Liver (tissue), 9 donors: ENCODE measurements around the gene DLST. TPM values are rescaled to one million over a fixed set of nuclear protein-coding genes. Genes with fewer than 3 reads are reported as not detected.

Source experiments
- DNase-seq: peaks from one replicate; pipeline ENCODE4 v3.0.0-alpha.2; 2017; ENCODE audit warnings: low spot score
- H3K27ac ChIP-seq, 2 donors: one replicate each; pipeline ENCODE4 v1.7.0; 2013; ENCODE audit warnings: inconsistent platforms in 2 of 2, low read length in 2 of 2, control low read depth in 1 of 2, low read depth in 1 of 2, mild to moderate bottlenecking in 1 of 2
- H3K27me3 ChIP-seq, 4 donors: one replicate each; pipeline versions ENCODE4 v1.6.1 to v1.7.0; 2013; ENCODE audit warnings: low read length in 3 of 4, inconsistent platforms in 1 of 4, mild to moderate bottlenecking in 1 of 4, moderate library complexity in 1 of 4; ENCODE audit not compliant: control insufficient read depth in 4 of 4, insufficient read depth in 4 of 4
- H3K36me3 ChIP-seq, 4 donors: one replicate each; pipeline versions ENCODE4 v1.6.1 to v1.7.0; 2013; ENCODE audit warnings: low read length in 3 of 4, mild to moderate bottlenecking in 3 of 4, low read depth in 1 of 4, moderate library complexity in 1 of 4; ENCODE audit not compliant: control insufficient read depth in 4 of 4, insufficient read depth in 3 of 4
- H3K4me1 ChIP-seq, 4 donors: one replicate each; pipeline versions ENCODE4 v1.6.1 to v1.7.0; 2013; ENCODE audit warnings: low read length in 3 of 4, mild to moderate bottlenecking in 3 of 4, moderate library complexity in 1 of 4; ENCODE audit not compliant: control insufficient read depth in 4 of 4, insufficient read depth in 4 of 4
- H3K4me3 ChIP-seq, 3 donors: one replicate each; pipeline versions ENCODE4 v1.6.1 to v1.7.0; 2013; ENCODE audit warnings: low read length in 3 of 3, control low read depth in 1 of 3, low read depth in 1 of 3, mild to moderate bottlenecking in 1 of 3
- H3K9ac ChIP-seq, 2 donors: one replicate each; pipeline ENCODE4 v1.7.0; 2013; ENCODE audit warnings: low read length in 2 of 2, mild to moderate bottlenecking in 2 of 2, moderate library complexity in 2 of 2, control low read depth in 1 of 2, low read depth in 1 of 2
- H3K9me3 ChIP-seq, 4 donors: one replicate each; pipeline versions ENCODE4 v1.6.1 to v1.7.0; 2013; ENCODE audit warnings: low read length in 3 of 4; ENCODE audit not compliant: control insufficient read depth in 4 of 4
- FOXA1 ChIP-seq: IDR thresholded peaks from 2 replicates; pipeline ENCODE4 v1.6.1; 2016; ENCODE audit warnings: antibody characterized with exemption
- GABPA ChIP-seq, 2 donors: IDR thresholded peaks in 1 of 2; conservative IDR thresholded peaks in 1 of 2; 2 replicates each; pipeline ENCODE4 v1.6.1; 2016; ENCODE audit warnings: antibody characterized with exemption in 2 of 2, mild to moderate bottlenecking in 1 of 2, moderate library complexity in 1 of 2
- HNF4A ChIP-seq, 2 donors: conservative IDR thresholded peaks; 2 replicates each; pipeline ENCODE4 v1.6.1; 2016; ENCODE audit warnings: antibody characterized with exemption in 2 of 2, mild to moderate bottlenecking in 2 of 2
- HNF4G ChIP-seq: IDR thresholded peaks from 2 replicates; pipeline ENCODE4 v1.6.1; 2016; ENCODE audit warnings: antibody characterized with exemption
- JUND ChIP-seq, 2 donors: IDR thresholded peaks; 2 replicates each; pipeline ENCODE4 v1.6.1; 2016; ENCODE audit warnings: antibody characterized with exemption in 2 of 2
- NR2F2 ChIP-seq: IDR thresholded peaks from 2 replicates; pipeline ENCODE4 v1.6.1; 2016; ENCODE audit warnings: antibody characterized with exemption
- SP1 ChIP-seq: IDR thresholded peaks from 2 replicates; pipeline ENCODE4 v1.6.1; 2018; ENCODE audit warnings: antibody characterized with exemption, mild to moderate bottlenecking
- TAF1 ChIP-seq: conservative IDR thresholded peaks from 2 replicates; pipeline ENCODE4 v1.6.1; 2016; ENCODE audit warnings: antibody characterized with exemption, mild to moderate bottlenecking
- YY1 ChIP-seq: IDR thresholded peaks from 2 replicates; pipeline ENCODE4 v1.6.1; 2016; ENCODE audit warnings: antibody characterized with exemption, mild to moderate bottlenecking
- WGBS: extraction: QIAGEN DNeasy Blood & Tissue Kit; methylation state at CpG from one replicate; pipeline ENCODE4 v1.1.7; 2013; 5-methylcytosine and 5-hydroxymethylcytosine counted together
- polyA plus RNA-seq, 2 donors: library from polyadenylated mRNA; stranded (reverse) in 1 of 2; unstranded in 1 of 2; fragments of 200-250 nt in 1 of 2; fragments of >200 nt in 1 of 2; fragmentation: Nextera tagmentation in 1 of 2; extraction: Ambion mirVana in 1 of 2; gene quantifications; one replicate each; pipeline versions ENCODE4 v1.2.1 to v1.2.3, GENCODE V29; 2013 to 2015
- total RNA-seq, 2 donors: library from RNA; depleted of rRNA; stranded (reverse); fragments of >200 nt; gene quantifications; one replicate each; pipeline ENCODE4 v1.2.3, GENCODE V29; 2014
- TF ChIP-seq, protein P1 (sequence below): IDR thresholded peaks from 2 replicates; pipeline ENCODE4 v1.6.1; 2016; ENCODE audit warnings: antibody characterized with exemption, mild to moderate bottlenecking
- TF ChIP-seq, protein P2 (sequence below): IDR thresholded peaks from 2 replicates; pipeline ENCODE4 v1.6.1; 2016; ENCODE audit warnings: antibody characterized with exemption
- TF ChIP-seq, protein P3 (sequence below): fragments of 150-350 bp; IDR thresholded peaks from 2 replicates; pipeline ENCODE4 v1.5.1; 2017; ENCODE audit warnings: improper control_type of control experiment, low read depth, low read length; ENCODE audit not compliant: missing input control
- TF ChIP-seq, protein P4 (sequence below): IDR thresholded peaks from 2 replicates; pipeline ENCODE4 v1.6.1; 2016; ENCODE audit warnings: antibody characterized with exemption
- TF ChIP-seq, protein P5 (sequence below): IDR thresholded peaks from 2 replicates; pipeline ENCODE4 v1.6.1; 2016; ENCODE audit warnings: antibody characterized with exemption
- donor health status: healthy.
- donor health status: healthy.
- donor health status: healthy.
- donor health status: healthy.
- donor health status: healthy.

Gene DLST
- total and polyA plus RNA-seq, 4 donors, result 10.7 to 69.3 (median 49.5) TPM

DNA sequence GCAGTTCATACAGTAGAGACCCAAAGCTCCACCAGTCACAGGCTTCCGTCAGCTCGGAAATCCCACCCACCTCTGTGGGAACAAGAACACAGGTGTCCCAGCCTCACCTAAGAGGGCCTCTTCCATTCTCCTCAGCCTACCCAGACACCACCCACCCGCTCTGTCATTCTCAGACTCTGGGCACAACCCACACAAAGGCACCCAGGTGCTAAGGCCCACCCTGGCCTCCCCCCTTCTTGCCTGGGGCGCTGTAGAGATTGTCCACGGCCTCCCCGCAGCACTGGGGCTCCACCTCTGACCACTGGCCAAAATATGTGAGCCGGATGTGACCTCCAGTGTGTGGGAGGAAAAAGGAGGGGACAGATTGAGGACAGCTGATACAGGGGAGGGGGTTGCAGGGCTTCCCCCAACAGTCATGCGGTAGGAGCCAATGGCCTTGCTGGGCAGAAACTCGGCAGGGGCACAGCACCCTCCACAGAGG lies 27.2 kb downstream of the DLST start (continued):
- TF ChIP-seq, protein P1, sequence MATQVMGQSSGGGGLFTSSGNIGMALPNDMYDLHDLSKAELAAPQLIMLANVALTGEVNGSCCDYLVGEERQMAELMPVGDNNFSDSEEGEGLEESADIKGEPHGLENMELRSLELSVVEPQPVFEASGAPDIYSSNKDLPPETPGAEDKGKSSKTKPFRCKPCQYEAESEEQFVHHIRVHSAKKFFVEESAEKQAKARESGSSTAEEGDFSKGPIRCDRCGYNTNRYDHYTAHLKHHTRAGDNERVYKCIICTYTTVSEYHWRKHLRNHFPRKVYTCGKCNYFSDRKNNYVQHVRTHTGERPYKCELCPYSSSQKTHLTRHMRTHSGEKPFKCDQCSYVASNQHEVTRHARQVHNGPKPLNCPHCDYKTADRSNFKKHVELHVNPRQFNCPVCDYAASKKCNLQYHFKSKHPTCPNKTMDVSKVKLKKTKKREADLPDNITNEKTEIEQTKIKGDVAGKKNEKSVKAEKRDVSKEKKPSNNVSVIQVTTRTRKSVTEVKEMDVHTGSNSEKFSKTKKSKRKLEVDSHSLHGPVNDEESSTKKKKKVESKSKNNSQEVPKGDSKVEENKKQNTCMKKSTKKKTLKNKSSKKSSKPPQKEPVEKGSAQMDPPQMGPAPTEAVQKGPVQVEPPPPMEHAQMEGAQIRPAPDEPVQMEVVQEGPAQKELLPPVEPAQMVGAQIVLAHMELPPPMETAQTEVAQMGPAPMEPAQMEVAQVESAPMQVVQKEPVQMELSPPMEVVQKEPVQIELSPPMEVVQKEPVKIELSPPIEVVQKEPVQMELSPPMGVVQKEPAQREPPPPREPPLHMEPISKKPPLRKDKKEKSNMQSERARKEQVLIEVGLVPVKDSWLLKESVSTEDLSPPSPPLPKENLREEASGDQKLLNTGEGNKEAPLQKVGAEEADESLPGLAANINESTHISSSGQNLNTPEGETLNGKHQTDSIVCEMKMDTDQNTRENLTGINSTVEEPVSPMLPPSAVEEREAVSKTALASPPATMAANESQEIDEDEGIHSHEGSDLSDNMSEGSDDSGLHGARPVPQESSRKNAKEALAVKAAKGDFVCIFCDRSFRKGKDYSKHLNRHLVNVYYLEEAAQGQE, result no peak
- TF ChIP-seq HNF4A (conservative IDR thresholded peaks at IDR 0.05) (no peak), HNF4G (no peak), YY1 (no peak)

DNA sequence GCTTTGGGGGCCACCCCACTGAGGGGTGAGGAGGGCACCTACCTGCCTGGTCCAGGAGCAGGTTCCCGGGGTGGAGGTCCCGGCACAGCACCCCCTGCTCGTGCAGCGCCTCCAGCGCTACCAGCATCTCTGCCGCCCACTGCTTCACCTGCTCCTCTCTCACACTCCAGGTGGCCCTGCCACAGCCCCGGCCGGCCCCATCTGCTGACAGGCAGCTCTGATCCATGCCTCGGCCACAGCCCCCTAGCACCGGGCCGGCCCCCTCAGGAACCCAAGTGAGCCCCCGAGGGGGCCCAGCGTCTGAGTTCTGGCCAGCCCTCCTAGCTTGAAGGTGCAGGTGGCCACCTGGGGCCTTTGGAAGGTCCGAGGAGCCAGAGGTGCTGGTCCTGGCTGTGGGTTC lies 27.8 kb downstream of the DLST start:
- 92% methylated on average over 14 of the region's 14 CpGs for WGBS
- Histone ChIP-seq H3K27me3 (no peaks in the 10 kb centered on the region), H3K27ac (no peak overlapping the region), H3K36me3 (peaks cover 0 to 4% (median 0%) of the 10 kb centered on the region in 4 donors), H3K4me3 (no peak overlapping the region), H3K9ac (no peak overlapping the region), H3K4me1 (peaks cover 0 to 5% (median 1%) of the 10 kb centered on the region in 4 donors), H3K9me3 (no peaks in the 10 kb centered on the region)
- DNase-seq, result no peak
- TF ChIP-seq, protein P2, sequence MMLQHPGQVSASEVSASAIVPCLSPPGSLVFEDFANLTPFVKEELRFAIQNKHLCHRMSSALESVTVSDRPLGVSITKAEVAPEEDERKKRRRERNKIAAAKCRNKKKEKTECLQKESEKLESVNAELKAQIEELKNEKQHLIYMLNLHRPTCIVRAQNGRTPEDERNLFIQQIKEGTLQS, result no peak
- TF ChIP-seq SP1 (no peak), HNF4G (no peak), HNF4A (conservative IDR thresholded peaks at IDR 0.05) (no peak), JUND (IDR thresholded peaks at IDR 0.05) (no peak), GABPA (IDR thresholded peaks at IDR 0.05 in 1 of 2, conservative IDR thresholded peaks at IDR 0.05 in 1 of 2) (no peak), TAF1 (no peak), FOXA1 (no peak), NR2F2 (no peak)
- TF ChIP-seq, protein P3, sequence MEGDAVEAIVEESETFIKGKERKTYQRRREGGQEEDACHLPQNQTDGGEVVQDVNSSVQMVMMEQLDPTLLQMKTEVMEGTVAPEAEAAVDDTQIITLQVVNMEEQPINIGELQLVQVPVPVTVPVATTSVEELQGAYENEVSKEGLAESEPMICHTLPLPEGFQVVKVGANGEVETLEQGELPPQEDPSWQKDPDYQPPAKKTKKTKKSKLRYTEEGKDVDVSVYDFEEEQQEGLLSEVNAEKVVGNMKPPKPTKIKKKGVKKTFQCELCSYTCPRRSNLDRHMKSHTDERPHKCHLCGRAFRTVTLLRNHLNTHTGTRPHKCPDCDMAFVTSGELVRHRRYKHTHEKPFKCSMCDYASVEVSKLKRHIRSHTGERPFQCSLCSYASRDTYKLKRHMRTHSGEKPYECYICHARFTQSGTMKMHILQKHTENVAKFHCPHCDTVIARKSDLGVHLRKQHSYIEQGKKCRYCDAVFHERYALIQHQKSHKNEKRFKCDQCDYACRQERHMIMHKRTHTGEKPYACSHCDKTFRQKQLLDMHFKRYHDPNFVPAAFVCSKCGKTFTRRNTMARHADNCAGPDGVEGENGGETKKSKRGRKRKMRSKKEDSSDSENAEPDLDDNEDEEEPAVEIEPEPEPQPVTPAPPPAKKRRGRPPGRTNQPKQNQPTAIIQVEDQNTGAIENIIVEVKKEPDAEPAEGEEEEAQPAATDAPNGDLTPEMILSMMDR, result no peak
- TF ChIP-seq, protein P4, sequence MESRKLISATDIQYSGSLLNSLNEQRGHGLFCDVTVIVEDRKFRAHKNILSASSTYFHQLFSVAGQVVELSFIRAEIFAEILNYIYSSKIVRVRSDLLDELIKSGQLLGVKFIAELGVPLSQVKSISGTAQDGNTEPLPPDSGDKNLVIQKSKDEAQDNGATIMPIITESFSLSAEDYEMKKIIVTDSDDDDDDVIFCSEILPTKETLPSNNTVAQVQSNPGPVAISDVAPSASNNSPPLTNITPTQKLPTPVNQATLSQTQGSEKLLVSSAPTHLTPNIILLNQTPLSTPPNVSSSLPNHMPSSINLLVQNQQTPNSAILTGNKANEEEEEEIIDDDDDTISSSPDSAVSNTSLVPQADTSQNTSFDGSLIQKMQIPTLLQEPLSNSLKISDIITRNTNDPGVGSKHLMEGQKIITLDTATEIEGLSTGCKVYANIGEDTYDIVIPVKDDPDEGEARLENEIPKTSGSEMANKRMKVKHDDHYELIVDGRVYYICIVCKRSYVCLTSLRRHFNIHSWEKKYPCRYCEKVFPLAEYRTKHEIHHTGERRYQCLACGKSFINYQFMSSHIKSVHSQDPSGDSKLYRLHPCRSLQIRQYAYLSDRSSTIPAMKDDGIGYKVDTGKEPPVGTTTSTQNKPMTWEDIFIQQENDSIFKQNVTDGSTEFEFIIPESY, result no peak
- TF ChIP-seq, protein P5, sequence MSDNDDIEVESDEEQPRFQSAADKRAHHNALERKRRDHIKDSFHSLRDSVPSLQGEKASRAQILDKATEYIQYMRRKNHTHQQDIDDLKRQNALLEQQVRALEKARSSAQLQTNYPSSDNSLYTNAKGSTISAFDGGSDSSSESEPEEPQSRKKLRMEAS, result no peak
- TF ChIP-seq, protein P1, result no peak
